Stimulated activated CD4-positive, alpha-beta T cell treated with anti-CD3 and anti-CD28 coated beads, TNF-alpha, amount 100 ng/mL, for 48 hours (primary cell): ENCODE data around the gene PRKAR2B.
"Not testable (repeated sequence)": the region's sequence is repeated elsewhere in the genome, so short reads cannot be mapped to it uniquely, and the experiment has no call there.

Experiments
- DNase-seq, 3 donors: peaks; one replicate each; pipeline ENCODE4 v3.0.0-alpha.2; 2020; ENCODE audit warnings: low read depth in 3 of 3

The PRKAR2B gene

DNA sequence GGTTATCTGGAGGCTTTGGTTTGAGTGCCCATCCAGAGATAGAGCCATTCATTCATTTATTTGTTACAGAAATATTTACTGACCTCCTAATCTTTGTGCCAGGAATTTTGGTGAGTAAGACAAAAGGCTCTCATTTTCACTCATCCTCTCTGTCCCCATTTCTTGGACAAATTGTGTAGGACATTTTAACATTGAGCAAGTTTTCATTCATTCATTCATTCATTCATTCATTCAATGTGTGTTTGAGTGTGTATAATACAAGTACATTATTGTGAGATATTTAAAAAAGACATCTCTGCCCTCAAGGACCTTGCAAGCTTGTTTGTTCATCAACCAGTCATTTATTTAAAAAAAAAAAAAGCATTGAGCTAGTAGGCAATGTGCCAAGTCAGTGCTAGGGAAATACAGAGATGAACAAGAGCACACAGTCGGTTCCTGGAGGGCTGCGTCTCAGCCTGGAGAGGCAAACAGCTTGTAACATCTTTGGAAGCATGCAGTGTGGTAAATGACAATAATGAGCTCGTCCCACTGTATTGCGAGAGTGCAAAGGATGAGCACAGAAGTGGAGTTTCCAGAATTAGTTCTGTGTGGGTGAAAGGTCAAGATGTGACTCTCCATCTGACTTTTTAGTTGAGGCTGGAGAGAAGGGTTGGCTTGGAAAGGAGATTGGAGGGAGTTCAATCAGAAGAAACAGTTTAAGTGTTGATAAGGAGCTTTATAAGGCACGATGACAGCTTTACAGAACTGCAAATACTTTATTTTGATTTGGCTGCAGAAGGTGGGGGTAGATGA, 73.8 kb downstream of the PRKAR2B start:
- no peak for DNase-seq

DNA sequence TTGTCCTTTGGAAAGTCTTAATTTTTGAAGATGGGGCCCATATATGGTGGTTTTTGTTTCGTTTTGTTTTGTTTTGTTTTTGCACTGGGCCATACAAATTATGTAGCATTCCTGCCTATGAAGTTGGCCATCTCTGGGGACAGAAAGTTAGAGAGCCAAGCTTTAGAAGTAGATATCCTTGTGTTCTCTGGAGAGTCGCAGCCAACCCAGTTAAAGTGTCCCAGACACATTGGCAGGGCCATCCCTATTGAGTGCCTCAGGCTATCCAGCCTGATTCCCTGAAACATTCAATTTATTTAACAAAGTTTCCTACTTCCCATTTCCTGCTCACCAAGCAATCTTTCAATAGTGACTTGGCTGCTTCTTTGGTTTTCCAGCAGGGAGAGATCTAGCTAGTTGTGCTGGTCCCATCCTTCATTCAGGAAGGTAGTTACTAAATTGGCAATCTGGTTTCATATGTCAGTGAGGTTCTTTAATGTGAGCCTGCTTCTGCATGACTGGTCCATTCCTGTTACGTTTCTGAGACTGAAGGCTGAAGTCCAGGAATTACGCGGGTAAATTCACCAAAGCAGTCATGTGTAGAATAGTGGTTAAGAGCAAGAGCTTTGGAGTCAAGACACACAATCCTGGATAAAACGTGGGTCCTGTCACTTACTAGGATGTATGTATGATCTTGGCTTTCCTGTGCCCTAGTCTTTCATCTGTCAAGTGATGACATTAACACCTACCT, 75.0 kb downstream of the PRKAR2B start:
- DNase-seq = no peak

DNA sequence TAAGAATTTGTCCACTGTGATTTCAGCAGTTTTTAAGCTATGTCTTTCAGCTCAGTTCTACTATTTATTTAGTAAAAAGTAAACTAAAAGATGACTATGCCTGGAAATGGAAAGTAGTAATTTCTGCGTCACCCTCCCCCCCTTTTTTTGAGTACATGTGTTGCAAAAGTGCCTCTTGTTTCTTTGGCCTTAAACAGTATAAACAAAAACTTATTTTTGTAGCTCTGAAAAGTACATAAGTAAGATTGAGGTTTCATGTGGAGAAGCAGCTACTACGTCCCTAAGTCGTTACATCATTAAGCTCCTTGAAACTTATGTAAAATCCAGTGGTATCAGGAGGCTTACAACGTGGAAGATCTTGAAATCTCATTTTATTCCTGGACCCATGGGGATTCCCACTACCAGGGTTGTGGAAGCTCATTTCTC, 78.0 kb downstream of the PRKAR2B start:
- DNase-seq = no peak

DNA sequence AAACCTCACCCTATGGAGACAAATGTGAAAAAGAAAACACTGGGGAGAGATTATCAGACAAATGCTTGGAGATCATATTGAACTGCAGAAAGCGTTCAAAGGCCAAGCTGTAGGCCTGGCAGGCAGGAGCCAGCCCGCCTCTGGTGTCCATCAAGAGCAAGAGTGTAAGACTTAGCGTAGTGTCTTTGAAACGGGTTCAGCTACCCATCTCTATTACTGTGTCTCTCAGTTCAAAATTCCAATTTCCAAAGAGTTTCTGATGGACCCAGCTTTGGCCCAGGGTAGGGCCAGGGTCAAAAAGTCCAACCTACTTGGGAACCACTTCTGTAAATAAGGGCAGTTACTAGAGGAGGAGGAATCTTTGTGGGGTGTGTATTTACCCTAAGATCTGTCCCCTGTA, 78.9 kb downstream of the PRKAR2B start:
- no peak for DNase-seq

DNA sequence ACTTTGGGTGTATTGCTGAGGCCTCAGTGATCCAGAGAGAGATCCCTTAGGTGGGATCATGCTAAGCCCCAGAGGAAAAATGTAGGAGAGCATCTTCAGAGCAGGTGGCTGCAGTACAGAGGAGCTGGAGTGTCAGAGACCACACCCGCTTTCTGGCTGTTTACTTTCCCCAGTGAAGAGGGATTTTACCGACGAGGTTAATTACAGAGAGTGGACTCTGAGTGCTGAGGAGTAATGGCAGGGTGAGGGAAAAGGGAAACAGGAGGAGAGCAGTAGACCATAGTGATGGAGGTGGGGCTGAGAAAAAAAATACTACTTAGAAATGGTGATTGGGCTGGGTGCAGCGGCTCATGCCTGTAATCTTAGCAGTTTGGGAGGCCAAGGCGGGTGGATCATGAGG, 81.0 kb downstream of the PRKAR2B start:
- no peak for DNase-seq

DNA sequence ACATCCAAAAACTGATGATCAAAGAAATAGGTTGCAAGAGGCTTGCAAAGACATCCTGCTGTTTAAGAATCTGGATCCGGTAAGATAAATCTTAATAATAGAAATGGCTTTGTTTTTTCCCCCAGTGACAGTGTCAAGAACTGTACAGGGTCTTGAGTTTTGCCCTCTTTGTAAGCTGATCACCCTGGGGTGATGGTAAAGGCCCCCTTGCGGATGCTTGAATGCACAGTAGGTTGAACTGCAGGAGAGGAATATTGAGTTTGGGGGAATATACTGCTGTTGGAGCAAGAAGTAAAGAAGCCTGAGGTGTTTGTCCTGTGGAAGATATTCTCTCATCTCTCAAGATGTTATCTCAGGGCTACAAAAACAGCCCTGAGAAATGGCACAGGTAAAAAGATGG, 83.7 kb downstream of the PRKAR2B start:
- DNase-seq = no peak

DNA sequence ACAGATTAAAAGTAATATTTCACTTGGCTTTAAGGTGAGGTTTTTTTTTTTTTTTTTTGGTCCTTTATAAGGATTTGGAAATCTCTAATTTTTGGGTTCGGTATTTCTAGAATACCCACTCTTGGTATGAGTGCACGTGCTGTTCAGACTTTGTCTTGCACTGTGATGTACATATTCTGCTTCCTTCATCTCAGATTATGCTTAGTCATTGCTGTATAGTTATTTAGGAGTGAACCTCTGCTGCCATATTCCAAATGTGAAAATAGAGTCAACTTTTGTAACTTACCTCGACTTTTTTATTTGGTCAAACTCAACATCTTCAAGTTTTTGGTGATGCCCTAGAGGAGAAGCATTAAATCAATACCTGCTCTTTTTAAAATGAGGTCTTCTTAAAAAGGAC, 84.2 kb downstream of the PRKAR2B start:
- no peak for DNase-seq

DNA sequence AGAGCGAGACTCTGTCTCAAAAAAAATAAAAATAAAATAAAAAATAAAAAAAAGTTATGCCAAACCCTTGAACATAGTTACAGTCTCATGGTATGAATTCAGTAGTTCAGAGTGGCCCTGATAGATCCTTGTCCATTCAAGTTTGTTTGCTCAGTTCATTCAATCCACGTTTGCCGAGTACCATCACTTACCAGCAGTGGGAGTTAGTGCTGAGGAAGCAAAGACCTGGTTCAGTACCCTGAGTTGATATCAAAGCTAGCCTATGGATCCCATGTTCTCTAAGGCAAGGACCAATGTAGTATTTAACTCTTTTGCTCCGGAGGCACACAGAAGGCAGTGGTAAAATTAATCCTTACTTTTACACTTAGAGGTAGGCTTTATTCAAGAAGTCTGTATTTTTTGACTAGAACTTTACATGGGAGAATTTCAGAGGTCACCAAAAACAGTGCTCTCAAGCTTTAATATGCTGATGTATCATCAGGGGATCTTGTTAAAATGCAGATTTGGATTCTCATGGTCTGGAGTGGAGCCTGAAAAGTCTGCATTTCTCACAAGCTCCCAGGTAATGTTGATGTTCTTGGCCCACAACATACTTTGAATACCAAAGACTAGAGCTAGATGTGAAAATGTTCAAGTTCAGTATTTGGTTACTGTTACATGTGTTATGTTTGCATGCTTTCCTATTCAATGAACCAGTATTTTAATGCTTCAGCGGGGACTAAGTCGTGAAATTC, 86.1 kb downstream of the PRKAR2B start:
- DNase-seq = no peak

DNA sequence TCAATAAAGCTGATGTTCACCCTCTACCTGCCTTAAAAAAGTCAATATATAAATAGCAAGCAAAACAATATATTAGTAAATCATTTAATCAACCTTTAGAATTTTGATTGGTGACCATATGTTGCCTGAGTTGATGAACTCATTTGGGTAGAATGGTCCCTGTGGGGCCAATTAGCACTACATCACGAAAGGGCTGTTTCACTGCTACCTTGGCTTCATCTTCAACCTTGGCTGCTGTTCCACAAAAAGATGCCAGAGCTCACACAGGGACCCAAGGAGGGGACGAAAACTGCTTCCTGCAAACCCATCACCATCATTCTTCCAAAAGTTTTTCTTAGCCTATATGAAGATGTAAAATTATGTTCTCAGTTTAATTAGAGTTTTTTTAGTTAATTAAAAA, 88.9 kb downstream of the PRKAR2B start:
- no peak for DNase-seq

DNA sequence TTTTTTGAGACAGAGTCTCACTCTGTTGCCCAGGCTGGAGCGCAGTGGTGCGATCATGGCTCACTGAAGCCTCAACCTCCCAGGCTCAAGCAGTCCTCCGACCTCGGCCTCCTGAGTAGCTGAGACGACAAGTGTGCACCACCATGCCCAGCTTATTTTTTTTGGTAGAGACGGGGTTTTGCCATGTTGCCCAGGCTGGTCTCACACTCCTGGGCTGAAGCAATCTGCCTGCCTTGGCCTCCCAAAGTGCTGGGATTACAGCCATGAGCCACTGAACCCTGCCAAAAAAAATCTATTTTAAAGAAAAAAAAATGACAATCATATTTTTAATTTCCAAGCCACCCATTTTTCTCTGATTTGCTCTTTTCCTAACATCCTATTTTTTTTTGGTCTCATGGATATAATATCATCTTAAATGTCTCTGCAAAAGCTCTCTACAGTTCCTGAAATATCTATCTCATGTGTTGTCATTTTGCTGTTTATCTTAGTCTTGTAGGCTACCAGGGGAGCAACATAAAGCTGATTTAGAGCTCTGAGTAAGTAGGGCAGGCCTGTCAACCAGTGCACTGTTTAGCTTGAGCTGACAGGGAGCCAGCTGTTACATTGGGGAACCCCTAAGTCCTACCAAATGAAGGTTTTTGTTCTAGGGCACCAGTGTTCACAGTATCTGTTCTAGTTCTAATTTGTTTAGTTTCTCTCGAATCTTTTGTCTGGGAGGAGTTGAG, 94.4 kb downstream of the PRKAR2B start:
- no peak for DNase-seq

DNA sequence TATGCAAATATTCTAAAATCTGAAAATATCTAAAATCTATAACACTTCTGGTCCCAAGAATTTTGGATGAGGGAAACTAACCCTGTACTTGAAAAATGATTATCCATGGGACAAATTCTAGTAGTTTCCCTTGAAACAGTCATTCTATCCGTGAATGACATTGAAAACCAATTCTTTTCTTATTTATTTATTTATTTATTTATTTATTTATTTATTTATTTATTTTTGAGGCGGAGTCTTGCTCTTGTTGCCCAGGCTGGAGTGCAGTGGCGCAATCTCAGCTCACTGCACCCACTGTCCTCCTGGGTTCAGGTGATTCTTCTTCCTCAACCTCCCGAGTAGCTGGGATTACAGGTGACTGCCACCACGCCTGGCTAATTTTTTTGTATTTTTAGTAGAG, 99.4 kb downstream of the PRKAR2B start:
- not testable (repeated sequence) for DNase-seq

DNA sequence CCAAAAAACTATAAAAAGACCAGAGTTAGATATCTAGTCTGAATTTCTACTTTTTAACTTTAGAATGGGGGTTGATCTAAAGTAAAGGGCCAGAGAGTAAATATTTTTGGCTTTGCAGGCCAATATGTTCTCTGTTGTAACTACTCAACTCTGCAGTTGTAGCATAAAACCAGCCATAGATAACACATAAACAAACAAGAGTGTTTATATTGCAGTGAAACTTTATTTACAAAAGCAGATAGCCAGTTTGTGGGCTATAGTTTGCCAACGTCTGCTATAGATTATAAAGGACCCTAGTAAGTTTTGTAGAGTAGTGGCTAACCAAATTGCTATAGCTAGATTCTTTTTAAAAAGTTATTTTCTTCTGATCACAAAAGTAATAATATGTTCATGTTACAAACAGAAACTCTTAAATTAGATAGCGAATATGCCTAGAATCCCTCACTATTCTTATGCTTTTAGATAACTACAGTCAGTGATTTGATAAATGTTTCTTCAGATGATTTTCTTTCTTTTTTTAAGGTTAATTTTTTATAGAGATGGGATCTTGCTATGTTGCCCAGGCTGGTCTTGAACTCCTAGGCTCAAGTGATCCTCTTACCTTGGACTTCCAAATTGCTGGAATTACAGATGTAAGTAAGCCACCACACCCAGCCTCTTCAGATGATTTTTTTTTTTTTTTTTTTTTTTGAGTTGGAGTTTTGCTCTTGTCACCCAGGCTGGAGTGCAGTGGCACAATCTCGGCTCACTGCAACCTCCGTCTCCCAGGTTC, 100.7 kb downstream of the PRKAR2B start:
- DNase-seq = no peak

DNA sequence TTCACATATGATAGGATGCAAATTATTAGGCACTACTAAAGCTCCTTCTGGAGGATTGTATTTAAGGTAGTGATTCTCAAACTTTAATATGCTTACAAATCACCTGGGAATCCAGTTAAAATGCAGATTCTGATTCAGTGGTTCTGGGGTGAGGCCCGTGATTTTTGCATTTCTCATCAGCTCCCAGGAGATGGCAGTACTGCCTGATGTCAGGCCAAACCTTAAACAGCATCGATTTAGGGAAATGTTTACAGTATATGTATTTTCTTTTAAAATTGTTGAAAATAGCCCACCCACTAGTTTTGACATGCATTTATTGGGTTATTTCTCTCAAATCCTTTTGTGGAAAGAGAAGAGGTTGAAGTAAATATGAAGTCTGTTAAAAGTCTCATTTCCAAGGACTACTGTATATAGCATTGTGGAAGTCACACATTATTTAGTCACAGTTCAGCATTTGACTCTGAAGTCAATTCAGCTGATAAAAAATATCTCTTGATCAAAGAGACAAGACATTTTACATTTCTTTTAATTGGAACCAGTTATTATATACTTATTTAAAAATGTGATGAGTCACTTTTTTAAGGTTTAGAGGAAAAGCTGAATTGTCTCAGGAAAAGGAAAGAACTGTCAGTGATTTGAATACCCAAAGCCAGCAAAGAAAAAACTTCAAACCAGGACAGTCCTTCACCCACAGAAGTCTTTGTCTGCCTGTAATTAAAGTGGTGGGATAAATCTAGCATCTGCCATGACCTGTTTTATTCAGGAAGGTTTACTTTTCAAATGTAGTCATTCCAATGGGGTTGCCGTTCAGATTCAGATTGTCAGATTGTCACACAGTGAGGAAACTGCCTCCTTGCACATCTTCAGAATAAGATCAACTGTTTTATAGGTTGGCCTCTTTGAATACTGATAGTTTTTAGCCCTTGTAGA, 103.2 kb downstream of the PRKAR2B start:
- no peak for DNase-seq

DNA sequence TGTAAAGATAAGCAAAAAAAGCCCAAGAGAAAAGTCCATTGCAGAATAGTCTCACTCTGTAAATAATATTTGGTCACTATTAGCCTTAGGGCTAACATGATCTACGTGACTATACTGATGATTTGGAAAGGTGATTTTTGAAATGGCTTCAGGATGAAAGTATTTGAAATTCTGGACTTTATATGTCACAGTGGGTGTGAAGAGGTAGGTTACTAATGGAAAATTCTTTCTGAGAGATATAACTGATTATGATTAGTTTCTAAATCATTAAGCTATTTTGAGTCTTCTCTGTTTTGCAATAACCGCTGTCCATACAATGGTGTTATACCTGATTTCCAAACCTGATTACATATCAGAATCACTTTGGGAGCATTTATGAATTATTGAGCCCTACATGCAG, 104.2 kb downstream of the PRKAR2B start:
- DNase-seq = no peak

DNA sequence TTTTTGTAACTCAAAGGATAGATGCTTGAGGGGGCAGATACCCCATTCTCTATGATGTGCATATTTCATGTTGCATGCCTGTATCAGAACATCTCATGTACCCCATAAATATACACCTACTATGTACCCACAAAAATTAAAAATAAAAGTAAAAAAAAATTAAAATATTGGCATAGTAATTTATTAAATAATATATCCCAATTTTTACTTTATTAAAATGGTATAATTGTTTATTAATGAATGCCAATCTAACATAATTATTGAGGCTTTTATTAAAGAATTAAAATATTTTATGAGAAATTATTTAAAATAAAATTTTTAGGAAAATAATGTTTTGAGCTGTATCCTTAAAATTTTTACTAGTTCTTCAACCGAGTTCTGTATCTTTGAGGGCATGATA, 105.4 kb downstream of the PRKAR2B start:
- no peak for DNase-seq

DNA sequence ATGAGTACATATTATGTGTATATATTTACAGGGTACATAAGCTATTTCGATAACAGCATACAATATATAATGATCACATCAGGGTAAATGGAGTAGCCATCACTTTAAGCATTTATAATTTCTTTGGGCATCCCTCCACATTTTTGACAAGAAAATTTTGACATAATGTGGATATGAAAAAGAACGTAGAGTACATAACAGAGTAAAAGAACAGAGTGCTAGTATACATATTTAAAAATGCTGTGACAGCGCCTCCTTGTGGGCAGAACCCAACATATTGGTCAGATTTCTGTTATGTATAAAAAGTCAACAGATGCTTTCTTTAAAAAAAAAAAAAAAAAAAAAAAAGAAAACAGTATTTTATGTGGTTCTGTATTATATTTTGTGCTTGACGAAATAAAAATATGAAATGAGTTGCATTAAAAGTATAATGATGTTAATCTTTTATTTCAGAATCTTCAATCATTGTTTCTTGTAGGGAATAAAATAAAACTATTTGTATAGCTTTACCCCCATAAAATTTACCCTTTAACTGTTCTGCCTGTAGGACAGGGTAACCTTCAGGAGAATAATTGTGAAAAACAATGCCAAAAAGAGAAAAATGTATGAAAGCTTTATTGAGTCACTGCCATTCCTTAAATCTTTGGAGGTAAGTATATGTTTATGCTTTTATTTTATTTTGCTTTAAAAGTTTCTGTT, 106.0 kb downstream of the PRKAR2B start:
- peak; percentile 34 to 63 (median 60) for DNase-seq

DNA sequence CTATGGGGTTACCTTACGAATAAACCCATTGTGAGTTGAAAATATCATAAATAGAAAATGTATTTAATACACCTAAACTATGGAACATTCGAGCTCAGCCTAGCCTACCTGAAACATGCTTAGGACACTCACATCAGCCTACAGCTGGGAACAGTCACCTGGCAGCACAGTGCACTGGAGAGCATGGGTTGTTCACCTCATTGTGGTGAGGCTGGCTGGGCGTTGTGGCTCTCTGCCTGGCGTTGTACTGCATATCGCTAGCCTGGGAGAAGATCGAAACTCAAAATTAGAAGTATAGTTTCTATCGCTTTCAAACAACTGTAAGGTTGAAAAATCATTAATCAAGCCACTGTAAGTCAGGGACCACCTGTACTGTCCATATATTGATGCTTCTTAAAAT, 107.0 kb downstream of the PRKAR2B start:
- no peak for DNase-seq

DNA sequence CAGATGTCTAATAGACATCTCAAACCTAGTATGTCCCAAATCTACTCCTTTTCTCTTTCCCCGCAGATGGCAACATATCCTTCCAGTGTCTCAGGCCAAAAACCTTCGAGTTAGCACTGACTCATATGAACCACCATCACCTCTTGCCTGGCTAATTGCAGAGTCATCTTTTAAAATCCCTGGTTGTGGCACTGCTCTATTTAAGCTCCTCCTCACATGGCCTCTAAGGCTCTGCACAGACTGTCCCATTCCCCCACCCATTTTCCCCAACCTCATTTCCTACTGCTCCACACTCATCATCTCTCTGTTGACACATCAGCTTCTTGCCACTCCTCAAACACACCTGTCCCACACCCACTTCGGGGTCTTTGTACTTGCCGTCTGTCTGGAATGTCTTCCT, 107.5 kb downstream of the PRKAR2B start:
- no peak for DNase-seq

DNA sequence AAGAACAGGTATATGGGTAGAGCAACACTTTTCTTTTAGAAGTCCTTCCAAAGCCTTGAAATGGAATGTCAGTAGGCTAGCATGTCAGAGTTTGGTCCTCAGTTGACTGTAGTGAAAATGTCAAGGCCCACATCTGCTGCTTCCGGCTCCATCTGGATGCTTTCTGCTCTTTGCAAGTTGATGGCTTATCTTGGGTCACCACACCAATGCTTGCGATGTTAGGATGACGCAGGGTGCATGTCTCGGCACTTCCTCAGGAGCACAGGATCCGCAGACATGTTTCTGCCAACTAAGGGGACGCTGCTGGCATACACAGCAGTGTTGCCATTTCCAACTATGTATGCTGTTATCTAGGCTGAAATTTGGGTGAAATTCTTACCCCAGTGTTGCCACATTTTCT, 110.3 kb downstream of the PRKAR2B start:
- no peak for DNase-seq
